Smooth muscle cell (in vitro differentiated cells): ENCODE measurements around the gene RTN4RL1. TPM values are rescaled to one million over a fixed set of nuclear protein-coding genes. Genes with fewer than 3 reads are reported as not detected.

Experiments
- DNase-seq: peaks from one replicate; lab custom pipeline; 2025; ENCODE audit not compliant: unreplicated experiment; lab: John Stamatoyannopoulos, UW
- H2AFZ ChIP-seq: fragments of 200-600 bp; sonication (generic); 2 replicates; pipeline ENCODE4 v1.6.0; 2016; ENCODE audit warnings: antibody characterized with exemption, low read depth, mild to moderate bottlenecking
- H3F3A ChIP-seq: fragments of 200-600 bp; sonication (generic); 2 replicates; pipeline ENCODE4 v1.6.0; 2017; ENCODE audit warnings: antibody characterized with exemption, low read depth
- H3K27ac ChIP-seq: fragments of 200-600 bp; sonication (generic); 2 replicates; pipeline ENCODE4 v1.5.1; 2016; ENCODE audit warnings: low read depth, mild to moderate bottlenecking
- H3K27me3 ChIP-seq: fragments of 200-600 bp; sonication (generic); 2 replicates; pipeline ENCODE4 v1.6.1; 2016; ENCODE audit warnings: low read depth, mild to moderate bottlenecking
- H3K36me3 ChIP-seq: fragments of 200-600 bp; sonication (generic); 2 replicates; pipeline ENCODE4 v1.5.1; 2016; ENCODE audit warnings: low read depth
- H3K4me1 ChIP-seq: fragments of 200-600 bp; sonication (generic); 2 replicates; pipeline ENCODE4 v1.5.1; 2016; ENCODE audit warnings: low read depth
- H3K4me2 ChIP-seq: fragments of 200-600 bp; sonication (generic); 2 replicates; pipeline ENCODE4 v1.6.0; 2016; ENCODE audit warnings: mild to moderate bottlenecking
- H3K4me3 ChIP-seq: fragments of 200-600 bp; sonication (generic); 2 replicates; pipeline ENCODE4 v1.5.1; 2016; ENCODE audit warnings: mild to moderate bottlenecking
- H3K79me2 ChIP-seq: fragments of 200-600 bp; sonication (generic); 2 replicates; pipeline ENCODE4 v1.6.0; 2016; ENCODE audit warnings: low read depth, mild to moderate bottlenecking
- H3K9ac ChIP-seq: fragments of 200-600 bp; sonication (generic); 2 replicates; pipeline ENCODE4 v1.6.0; 2016; ENCODE audit warnings: low read depth
- H3K9me3 ChIP-seq: fragments of 200-600 bp; sonication (generic); replicated peaks from 2 replicates; pipeline ENCODE4 v1.5.1; 2016; ENCODE audit warnings: low read depth
- H4K20me1 ChIP-seq: fragments of 200-600 bp; sonication (generic); 2 replicates; pipeline ENCODE4 v1.6.0; 2016; ENCODE audit warnings: low read depth
- WGBS: methylation state at CpG from one replicate; pipeline ENCODE4 v1.1.7; 2016; ENCODE audit warnings: low lambda C conversion rate; 5-methylcytosine and 5-hydroxymethylcytosine counted together
- polyA plus RNA-seq: library from polyadenylated mRNA; unstranded; fragments of >200 nt; fragmentation: Nextera tagmentation; extraction: Ambion mirVana; gene quantifications from 2 replicates; pipeline ENCODE4 v1.2.1, GENCODE V29; 2016
- total RNA-seq: library from RNA; depleted of rRNA; stranded (reverse); fragments of >200 nt; gene quantifications from 2 replicates; pipeline ENCODE4 v1.2.3, GENCODE V29; 2014
- TF ChIP-seq, protein P1 (sequence below): fragments of 200-600 bp; sonication (generic); IDR thresholded peaks from 2 replicates; pipeline ENCODE4 v1.5.1; 2017; ENCODE audit warnings: borderline replicate concordance, mild to moderate bottlenecking, antibody characterized with exemption; ENCODE audit not compliant: insufficient read depth, poor library complexity, severe bottlenecking

Gene RTN4RL1
- total and polyA plus RNA-seq, 2 experiments from 2014 or later: not detected

DNA sequence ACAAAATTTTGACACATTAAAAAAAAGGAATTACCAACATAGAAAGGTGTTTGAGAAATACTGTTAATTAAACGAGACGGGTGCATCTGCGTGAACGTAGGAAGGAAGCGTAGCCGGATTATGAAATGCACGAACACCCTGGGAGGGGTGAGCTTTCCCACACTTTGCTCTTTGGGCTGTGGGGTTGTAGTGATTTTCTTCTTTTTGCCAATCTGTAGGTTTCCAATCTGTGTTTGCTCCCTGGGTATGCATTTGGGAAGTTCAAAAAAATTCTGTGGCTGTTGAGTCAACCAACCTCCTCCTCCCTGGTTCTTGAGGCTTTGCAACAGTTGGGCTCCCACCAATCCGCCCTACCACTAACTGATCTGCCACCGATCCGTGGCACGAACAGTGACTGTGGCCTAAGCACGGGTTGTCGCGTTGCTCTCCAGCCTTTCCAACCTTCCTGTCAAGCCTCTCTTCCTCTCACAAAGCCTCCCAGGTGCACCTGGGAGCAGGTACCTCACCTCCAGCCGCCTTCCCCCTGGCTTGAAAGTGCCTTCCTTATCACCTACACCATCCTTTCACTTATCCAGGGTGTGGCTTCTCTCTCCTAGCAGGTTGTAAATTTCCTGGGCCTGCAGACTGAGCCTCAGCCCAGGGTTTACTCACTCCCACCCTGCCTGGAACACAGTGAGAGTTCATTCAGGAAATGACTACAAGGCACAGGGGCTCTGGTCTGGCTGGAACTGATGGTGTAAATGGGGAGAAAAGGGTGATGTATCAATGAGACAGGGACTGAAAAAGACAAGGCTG, 16.6 kb downstream of the RTN4RL1 start:
- Histone ChIP-seq H3K9ac (no peak overlapping the region), H3K9me3 (no peaks in the 10 kb centered on the region), H3K4me3 (no peak overlapping the region), H3K27me3 (no peaks in the 10 kb centered on the region), H4K20me1 (no peaks in the 10 kb centered on the region), H3K79me2 (no peaks in the 10 kb centered on the region), H3F3A (no peaks in the 10 kb centered on the region), H3K27ac (no peak overlapping the region), H2AFZ (no peak overlapping the region), H3K4me2 (no peak overlapping the region), H3K36me3 (no peaks in the 10 kb centered on the region), H3K4me1 (no peaks in the 10 kb centered on the region)
- DNase-seq: no peak
- TF ChIP-seq, protein P1, sequence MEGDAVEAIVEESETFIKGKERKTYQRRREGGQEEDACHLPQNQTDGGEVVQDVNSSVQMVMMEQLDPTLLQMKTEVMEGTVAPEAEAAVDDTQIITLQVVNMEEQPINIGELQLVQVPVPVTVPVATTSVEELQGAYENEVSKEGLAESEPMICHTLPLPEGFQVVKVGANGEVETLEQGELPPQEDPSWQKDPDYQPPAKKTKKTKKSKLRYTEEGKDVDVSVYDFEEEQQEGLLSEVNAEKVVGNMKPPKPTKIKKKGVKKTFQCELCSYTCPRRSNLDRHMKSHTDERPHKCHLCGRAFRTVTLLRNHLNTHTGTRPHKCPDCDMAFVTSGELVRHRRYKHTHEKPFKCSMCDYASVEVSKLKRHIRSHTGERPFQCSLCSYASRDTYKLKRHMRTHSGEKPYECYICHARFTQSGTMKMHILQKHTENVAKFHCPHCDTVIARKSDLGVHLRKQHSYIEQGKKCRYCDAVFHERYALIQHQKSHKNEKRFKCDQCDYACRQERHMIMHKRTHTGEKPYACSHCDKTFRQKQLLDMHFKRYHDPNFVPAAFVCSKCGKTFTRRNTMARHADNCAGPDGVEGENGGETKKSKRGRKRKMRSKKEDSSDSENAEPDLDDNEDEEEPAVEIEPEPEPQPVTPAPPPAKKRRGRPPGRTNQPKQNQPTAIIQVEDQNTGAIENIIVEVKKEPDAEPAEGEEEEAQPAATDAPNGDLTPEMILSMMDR: no peak
- 92% methylated on average over 15 of the region's 15 CpGs for WGBS

GRCh38 chr17:2004435-2004952, 20.6 kb downstream of the RTN4RL1 start:
- Histone ChIP-seq H3K27me3 (no peaks in the 10 kb centered on the region), H3K79me2 (no peaks in the 10 kb centered on the region), H3K9ac (no peak overlapping the region), H4K20me1 (no peaks in the 10 kb centered on the region), H3K27ac (no peak overlapping the region), H3K4me2 (no peak overlapping the region), H3F3A (no peaks in the 10 kb centered on the region), H3K36me3 (no peaks in the 10 kb centered on the region), H3K4me1 (peaks cover 10% of the 10 kb centered on the region), H3K4me3 (no peak overlapping the region), H2AFZ (no peak overlapping the region), H3K9me3 (no peaks in the 10 kb centered on the region)
- TF ChIP-seq, protein P1: no peak
- DNase-seq: no peak
- 60% methylated on average over 12 of the region's 12 CpGs for WGBS

DNA sequence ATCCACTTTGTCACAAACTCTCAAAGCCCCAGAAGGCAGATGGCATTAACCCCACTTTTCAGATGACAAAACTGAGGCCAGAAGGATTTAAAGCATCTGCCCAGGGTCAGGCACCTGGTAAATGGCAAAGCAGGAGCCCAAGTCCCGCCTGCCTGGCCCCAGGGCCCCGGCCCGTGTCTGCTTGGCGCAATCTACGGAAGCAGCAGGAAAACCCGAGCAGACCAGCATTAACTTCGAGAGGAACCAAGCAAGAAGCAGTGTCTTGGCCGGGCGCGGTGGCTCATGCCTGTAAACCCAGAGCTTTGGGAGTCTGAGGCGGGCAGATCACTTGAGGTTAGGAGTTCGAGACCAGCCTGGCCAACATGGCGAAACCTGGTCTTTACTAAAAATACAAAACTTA, 21.6 kb downstream of the RTN4RL1 start:
- no peak overlapping the region for H3K4me3 ChIP-seq
- DNase-seq: no peak
- peaks cover 15% of the 10 kb centered on the region for H3K4me1 ChIP-seq
- no peaks in the 10 kb centered on the region for H4K20me1 ChIP-seq
- no peak overlapping the region for H2AFZ ChIP-seq
- H3K36me3 ChIP-seq: no peaks in the 10 kb centered on the region
- no peak overlapping the region for H3K27ac ChIP-seq
- 98% methylated on average over 13 of the region's 13 CpGs for WGBS
- no peaks in the 10 kb centered on the region for H3K79me2 ChIP-seq
- H3K9ac ChIP-seq: no peak overlapping the region
- H3K27me3 ChIP-seq: no peaks in the 10 kb centered on the region
- H3K9me3 ChIP-seq: no peaks in the 10 kb centered on the region
- H3F3A ChIP-seq: no peaks in the 10 kb centered on the region
- TF ChIP-seq, protein P1: no peak
- H3K4me2 ChIP-seq: no peak overlapping the region
